NCI-H2081 (cell line): ENCODE data around the gene RPS2.
A peak's percentile ranks its signal among the peaks of the same experiment; 100 is the strongest.

Experiments
- DNase-seq, 2 experiments: peaks; one replicate each; lab custom pipeline; 2025; lab: John Stamatoyannopoulos, UW

RPS2 gene

GRCh38 chr16:1981398-1981836, 16.8 kb upstream of the RPS2 start, which contains the start of gene NOXO1:
TSS of gene NOXO1 (minus strand) at chr16:1981469. CDS start at chr16:1981179, 290 bp downstream.
- DNase-seq: no peak

GRCh38 chr16:1980770-1981087, 16.1 kb upstream of the RPS2 start:
- no peak for DNase-seq

GRCh38 chr16:1980030-1980769, 15.6 kb upstream of the RPS2 start:
- no peak for DNase-seq

DNA sequence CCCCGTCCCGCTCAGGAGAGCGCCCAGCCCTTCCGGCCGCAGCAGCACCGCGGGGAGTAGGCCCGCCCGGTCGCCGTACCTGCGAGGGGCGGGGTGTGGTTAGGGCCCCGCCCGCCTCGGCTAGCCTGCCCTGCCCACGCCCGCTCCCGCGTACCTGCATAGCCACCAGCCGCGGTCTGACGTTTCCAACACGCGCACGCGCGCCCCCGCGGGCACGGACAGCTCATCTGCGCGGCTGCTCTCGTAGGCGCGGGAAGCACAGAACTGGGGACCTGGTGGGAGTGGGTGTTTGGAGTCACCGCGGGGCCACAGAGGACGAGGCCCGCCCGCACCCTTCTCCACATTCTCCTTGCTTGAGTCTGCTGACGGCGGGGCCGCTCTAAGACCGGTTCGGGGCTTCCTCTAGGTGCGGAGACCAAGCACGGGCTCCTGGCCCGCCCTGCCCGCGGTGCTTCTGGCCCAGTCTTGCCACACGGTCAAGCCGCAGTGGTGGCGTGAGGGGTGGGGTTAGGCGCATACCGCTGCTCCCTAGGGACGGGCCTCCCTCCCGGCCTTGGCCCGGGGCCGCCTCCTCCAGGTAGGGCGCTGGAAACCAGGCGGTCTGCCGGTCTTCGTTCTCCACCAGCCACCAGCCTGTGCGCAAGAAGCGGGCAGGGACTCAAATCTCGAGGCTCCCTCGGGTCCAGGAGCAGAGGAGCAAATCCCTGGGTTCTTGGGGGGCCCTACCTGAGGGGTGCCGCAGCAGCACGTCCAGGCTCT, 14.8 kb upstream of the RPS2 start:
- DNase-seq: peak; percentile 65 to 72

GRCh38 chr16:1978476-1979120, 14.0 kb upstream of the RPS2 start:
- DNase-seq: no peak

- no peak for DNase-seq
Measured at GRCh38 chr16:1977875-1978268, 13.2 kb upstream of the RPS2 start.

- no peak for DNase-seq
Measured at GRCh38 chr16:1976951-1977874, 12.6 kb upstream of the RPS2 start.

DNA sequence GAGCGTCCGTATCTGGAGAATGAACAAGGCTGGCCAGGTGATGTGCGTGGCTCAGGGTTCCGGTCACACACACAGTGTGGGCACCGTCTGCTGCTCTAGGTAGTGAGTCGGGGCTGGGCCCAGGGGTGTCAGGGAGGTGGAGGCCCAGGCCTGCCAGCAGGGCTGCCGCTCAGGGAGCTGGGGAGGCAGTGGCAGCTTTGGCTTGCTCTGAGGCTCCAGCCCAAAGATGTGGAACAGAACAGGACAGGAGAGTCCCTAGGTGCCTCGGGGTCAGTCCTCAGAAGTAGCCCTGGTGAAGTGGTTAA, 11.5 kb upstream of the RPS2 start:
- DNase-seq: no peak

GRCh38 chr16:1975432-1976215, 11.0 kb upstream of the RPS2 start:
- DNase-seq: no peak

DNA sequence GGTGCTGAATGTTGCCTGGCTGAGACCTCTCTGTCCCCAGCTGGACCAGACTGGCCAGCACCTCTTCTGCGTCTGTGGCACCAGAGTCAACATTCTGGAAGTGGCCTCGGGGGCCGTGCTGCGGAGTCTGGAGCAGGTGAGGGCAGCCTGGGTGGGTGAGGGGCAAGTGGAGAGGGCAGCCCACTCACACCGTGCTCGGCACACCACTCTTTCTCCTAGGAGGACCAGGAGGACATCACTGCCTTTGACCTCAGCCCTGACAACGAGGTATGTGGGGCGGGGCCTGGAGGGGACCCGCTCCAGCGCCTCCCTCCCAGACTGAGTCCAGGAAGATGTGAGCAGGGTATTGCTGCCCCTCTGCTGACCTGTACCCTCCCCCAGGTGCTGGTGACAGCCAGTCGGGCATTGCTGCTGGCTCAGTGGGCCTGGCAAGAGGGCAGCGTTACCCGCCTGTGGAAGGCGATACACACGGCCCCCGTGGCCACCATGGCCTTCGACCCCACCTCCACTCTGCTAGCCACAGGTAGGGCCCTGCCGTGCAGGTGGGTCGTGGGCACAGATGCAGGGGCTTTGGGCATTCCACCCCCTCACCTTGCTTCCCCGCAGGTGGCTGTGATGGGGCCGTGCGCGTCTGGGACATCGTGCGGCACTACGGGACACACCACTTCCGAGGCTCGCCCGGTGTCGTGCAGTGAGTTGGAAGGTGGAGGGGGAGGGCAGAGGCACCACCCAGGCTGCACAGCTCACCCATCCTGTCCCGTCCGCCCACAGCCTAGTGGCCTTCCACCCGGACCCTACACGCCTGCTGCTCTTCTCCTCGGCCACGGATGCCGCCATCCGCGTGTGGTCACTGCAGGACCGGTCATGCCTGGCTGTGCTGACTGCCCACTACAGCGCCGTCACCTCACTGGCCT, 9.8 kb upstream of the RPS2 start:
- no peak for DNase-seq

- DNase-seq: no peak
Measured at GRCh38 chr16:1973461-1974156, 9.0 kb upstream of the RPS2 start.

DNA sequence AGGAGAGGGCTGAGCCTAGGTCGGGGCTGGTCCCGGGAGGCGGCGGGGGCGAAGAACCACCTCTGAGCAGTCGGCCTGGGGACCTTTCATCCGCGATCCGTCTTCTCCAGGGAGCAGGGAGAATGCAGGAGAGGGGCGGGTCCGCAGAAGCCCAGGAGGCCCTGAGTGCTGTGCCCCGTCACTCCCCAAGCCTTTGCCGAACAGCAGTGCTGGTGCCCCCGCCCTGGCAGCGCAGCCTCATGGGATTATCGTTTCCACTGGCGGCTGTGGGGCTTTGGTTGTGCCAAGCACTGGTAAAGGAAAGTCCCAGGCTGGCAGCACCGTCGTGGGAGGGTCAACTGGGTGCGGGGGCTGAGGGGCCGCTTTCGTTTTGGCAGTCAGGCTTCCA, 7.9 kb upstream of the RPS2 start:
- no peak for DNase-seq

DNA sequence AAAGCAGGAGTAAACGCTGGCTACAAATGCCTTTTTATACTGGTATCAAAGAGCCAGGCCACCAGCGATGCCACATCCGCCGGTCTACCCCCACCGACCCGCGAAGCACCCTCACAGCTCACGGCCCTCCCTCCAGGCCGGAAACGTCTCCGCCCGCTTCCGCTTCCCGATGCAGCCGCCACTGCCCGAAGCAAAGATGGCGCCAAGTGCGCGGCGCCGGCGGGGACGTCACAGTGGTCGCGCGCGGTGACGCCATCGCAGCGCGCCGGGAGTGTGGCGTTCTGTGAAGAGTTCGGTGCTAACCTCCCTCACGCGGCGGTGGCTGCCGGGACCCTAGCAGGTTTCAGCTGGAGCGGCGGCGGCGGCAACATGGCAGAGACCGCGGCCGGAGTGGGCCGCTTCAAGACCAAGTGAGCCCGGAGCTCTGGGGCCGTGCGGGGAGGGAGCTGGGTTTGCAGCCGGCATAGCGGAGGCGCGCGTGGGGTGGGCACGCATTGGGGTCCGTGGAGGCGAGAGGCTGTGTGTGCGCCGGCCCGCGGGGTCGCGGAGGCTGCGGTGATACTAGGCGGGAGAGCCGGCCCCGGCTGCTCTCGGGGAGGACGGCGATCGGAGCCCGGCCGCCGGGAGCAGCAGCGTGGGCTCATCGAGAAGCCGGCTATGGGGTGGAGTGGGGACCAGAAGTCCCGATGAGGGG, 7.3 kb upstream of the RPS2 start, which contains the start of gene TBL3:
Gene TBL3 (plus strand): TSS at position 258 of the 694 bp plus-strand sequence. CDS start 112 bp downstream, at position 370.
- DNase-seq: peak; percentile 92 to 95

DNA sequence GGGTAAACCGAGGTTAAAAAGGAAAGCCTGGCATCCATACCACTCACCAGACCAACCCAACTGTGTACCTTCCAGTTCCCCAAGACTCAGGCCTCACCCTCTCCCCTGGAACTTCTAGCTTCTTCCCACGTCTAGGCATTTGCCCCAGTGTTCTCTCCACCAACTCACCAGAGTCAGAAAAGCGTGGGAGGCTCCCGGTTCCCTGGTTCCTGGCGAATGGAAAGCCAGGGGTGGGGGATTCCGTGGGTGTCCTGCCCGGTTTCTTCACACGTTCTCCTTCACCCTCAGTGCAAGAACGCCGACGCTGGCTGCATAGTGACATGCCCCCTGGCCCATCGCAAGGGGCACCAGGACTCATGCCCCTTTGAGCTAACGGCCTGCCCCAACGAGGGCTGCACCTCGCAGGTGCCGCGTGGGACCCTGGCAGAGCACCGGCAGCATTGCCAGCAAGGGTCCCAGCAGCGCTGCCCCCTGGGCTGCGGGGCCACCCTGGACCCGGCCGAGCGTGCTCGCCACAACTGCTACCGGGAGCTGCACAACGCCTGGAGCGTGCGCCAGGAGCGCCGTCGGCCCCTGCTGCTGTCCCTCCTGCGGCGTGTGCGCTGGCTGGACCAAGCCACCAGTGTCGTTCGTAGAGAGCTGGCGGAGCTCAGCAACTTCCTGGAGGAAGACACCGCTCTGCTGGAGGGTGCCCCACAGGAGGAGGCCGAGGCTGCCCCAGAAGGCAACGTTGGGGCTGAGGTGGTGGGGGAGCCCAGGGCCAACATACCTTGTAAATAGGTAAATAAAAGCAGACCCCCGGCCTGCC, 3.7 kb upstream of the RPS2 start:
- DNase-seq: no peak

DNA sequence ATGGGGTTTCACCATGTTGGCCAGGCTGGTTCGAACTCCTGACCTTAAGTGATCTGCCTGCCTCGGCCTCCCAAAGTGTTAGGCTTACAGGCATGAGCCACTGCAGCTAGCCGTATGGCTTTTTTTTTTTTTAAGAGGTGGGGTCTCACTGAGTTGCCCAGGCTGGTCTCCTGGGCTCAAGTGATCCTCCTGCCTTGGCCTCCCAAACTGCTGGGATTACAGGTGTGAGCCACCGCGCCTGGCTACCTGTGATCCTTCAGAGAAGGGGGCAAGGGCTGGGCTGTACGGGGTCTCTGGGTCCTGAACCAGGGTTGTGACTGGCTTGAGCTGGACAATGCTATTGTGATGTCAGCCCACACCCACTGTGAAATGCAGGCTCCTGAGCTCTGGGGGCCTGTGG, 1.8 kb upstream of the RPS2 start, which contains the start of gene RNF151:
Gene RNF151 (plus strand): TSS at position 397 of the 400 bp plus-strand sequence. CDS start 26 bp downstream, outside the sequence.
- no peak for DNase-seq

DNA sequence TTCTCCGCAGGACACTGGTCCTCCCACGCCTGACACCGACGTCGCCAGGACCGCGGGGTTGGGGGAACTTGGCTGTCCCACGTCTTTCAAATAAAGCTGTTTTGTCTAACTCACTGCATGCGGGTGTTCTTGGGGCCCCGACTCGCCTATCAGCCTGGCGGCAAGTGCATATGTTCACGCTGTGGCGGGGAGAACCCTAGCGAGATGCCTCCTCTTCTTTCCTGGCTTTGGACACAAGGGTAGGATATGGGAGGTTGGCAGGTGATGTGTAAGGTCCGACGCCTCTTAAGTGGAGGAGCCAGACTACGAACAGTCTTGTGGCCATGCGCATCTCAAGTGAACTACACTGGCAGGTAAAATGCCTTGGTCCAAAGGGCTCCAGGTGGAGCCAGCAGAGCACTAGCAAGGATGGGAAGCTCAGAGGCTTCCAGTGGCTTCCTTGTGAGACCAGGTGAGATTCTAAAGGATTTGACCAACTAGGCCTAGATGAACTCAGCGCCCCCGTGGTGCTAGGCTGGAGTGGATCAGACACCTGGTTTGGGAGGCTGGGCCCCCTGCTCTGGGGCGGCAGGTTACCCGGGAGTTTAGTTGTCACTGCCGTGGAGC, 873 bp upstream of the RPS2 start:
- no peak for DNase-seq

DNA sequence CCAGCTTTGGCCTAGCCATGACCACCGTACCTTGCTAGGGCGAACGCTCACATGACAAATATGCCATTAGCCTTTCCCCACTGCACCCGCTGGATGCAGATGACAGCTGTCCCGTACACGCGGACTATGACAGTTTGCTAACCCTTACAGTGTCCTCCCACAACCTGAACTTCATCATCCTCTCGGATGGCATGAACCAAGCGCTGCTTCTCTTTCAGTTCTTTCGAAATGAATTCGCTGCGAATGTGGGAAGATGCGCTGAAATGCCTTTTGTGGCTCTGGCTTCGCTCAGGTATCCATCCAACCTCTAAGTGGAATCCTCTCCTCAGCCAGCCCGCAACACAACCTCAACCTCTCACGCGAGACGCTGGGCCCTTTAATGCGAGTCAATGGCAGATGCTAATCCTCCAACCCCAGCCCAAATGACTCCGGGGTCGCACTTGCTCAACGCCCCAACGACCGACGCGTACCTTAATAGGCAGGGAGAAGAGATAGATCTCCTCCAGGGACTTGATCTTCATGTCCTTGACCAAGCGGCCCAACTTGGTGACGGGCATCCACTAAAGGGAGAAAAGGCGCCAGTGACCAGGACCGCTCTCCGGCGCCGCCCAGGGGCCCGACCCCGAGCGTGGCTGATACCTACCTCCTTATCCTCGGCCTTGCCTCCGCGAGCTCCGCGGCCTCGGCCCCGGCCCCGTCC, 670 bp downstream of the RPS2 start:
- DNase-seq: peak; percentile 46
